MCF 10A (cell line): Measurements from ENCODE around the gene OR4F15. TPM values are rescaled to one million over a fixed set of nuclear protein-coding genes. Genes with fewer than 3 reads are reported as not detected.

ENCODE experiments used
- BruUV-seq: library from RNA; stranded (reverse); fragments of 400-500 nt; replicated peaks from 2 replicates; lab custom pipeline; 2021; lab: Mats Ljungman, UMichigan
- CTCF ChIA-PET: fragments of 300-600 bp; sonication (Branson Sonifier 250); formaldehyde crosslinking; extraction: SDS; loops from one replicate; lab custom pipeline; 2021; ENCODE audit warnings: antibody characterized with exemption, inconsistent platforms; lab: Yijun Ruan, JAX
- POLR2A ChIA-PET: fragments of 300-600, 350-650 bp; sonication (Branson Sonifier 250); formaldehyde crosslinking; extraction: SDS; loops from one replicate; lab custom pipeline; 2020; ENCODE audit warnings: antibody characterized with exemption, inconsistent platforms; lab: Yijun Ruan, JAX
- DNase-seq: peaks from one replicate; pipeline ENCODE4 v3.0.0-alpha.2; 2018; ENCODE audit not compliant: unreplicated experiment
- H3K27ac Mint-ChIP-seq: one replicate; pipeline ENCODE4 v1.8.0; 2022; ENCODE audit warnings: mild to moderate bottlenecking, low read depth, mixed read lengths; ENCODE audit not compliant: unreplicated experiment
- H3K27me3 Mint-ChIP-seq: one replicate; pipeline ENCODE4 v1.8.0; 2022; ENCODE audit warnings: mixed read lengths; ENCODE audit not compliant: insufficient read depth, unreplicated experiment
- H3K36me3 Mint-ChIP-seq: one replicate; pipeline ENCODE4 v1.8.0; 2022; ENCODE audit warnings: mild to moderate bottlenecking, moderate library complexity, mixed read lengths; ENCODE audit not compliant: insufficient read depth, unreplicated experiment
- H3K4me1 Mint-ChIP-seq: one replicate; pipeline ENCODE4 v1.8.0; 2022; ENCODE audit warnings: mixed read lengths; ENCODE audit not compliant: insufficient read depth, unreplicated experiment
- H3K4me3 Mint-ChIP-seq: one replicate; pipeline ENCODE4 v1.8.0; 2022; ENCODE audit warnings: mild to moderate bottlenecking, moderate library complexity, mixed read lengths; ENCODE audit not compliant: unreplicated experiment
- H3K9me3 Mint-ChIP-seq: one replicate; pipeline ENCODE4 v1.8.0; 2022; ENCODE audit warnings: mixed read lengths; ENCODE audit not compliant: unreplicated experiment
- intact Hi-C: fragments of 100-400 bp; cut with micrococcal nuclease; formaldehyde crosslinking; loops from 2 replicates; pipeline ENCODE4 v1.14.1; 2022
- total RNA-seq: library from RNA; stranded (reverse); gene quantifications from 2 replicates; pipeline ENCODE4 v1.2.3, GENCODE V29; 2022
- TF ChIP-seq, protein P1 (sequence below): fragments of 200-600 bp; IDR thresholded peaks from one replicate; pipeline ENCODE4 v1.8.0; 2022; ENCODE audit warnings: antibody characterized with exemption, mild to moderate bottlenecking; ENCODE audit not compliant: unreplicated experiment

The OR4F15 gene
- total RNA-seq, 1 experiment from 2014 or later, result not detected

- H3K4me3 Mint-ChIP-seq, result no peak overlapping the region
- ChIA-PET POLR2A (no interaction called here), CTCF (interaction anchor here (1.1 kb wide), 1 partner anchor 10 kb away, joined by 3 read pairs; no protein-coding TSS in a partner anchor)
- intact Hi-C loops, result no loop called here
- peaks cover 88% of the 10 kb centered on the region for H3K27me3 Mint-ChIP-seq
- DNase-seq, result no peak
- no peak overlapping the region for H3K27ac Mint-ChIP-seq
- no peaks in the 10 kb centered on the region for H3K9me3 Mint-ChIP-seq
- TF ChIP-seq, protein P1, sequence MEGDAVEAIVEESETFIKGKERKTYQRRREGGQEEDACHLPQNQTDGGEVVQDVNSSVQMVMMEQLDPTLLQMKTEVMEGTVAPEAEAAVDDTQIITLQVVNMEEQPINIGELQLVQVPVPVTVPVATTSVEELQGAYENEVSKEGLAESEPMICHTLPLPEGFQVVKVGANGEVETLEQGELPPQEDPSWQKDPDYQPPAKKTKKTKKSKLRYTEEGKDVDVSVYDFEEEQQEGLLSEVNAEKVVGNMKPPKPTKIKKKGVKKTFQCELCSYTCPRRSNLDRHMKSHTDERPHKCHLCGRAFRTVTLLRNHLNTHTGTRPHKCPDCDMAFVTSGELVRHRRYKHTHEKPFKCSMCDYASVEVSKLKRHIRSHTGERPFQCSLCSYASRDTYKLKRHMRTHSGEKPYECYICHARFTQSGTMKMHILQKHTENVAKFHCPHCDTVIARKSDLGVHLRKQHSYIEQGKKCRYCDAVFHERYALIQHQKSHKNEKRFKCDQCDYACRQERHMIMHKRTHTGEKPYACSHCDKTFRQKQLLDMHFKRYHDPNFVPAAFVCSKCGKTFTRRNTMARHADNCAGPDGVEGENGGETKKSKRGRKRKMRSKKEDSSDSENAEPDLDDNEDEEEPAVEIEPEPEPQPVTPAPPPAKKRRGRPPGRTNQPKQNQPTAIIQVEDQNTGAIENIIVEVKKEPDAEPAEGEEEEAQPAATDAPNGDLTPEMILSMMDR, result no peak
- no TSS peak for BruUV-seq
- no peaks in the 10 kb centered on the region for H3K4me1 Mint-ChIP-seq
- H3K36me3 Mint-ChIP-seq, result no peaks in the 10 kb centered on the region
Measured at GRCh38 chr15:101813803-101814534, 2.0 kb downstream of the OR4F15 start.

- no peak for DNase-seq
- CTCF ChIA-PET, result no interaction called here
- intact Hi-C loops, result no loop called here
- Mint-ChIP-seq H3K4me3 (no peak overlapping the region), H3K9me3 (peaks cover 7% of the 10 kb centered on the region), H3K27me3 (peaks cover 76% of the 10 kb centered on the region), H3K27ac (no peak overlapping the region), H3K36me3 (no peaks in the 10 kb centered on the region), H3K4me1 (peaks cover 6% of the 10 kb centered on the region)
- POLR2A ChIA-PET, result no interaction called here
- BruUV-seq, result no TSS peak
- TF ChIP-seq, protein P1, result no peak
Measured at GRCh38 chr15:101820781-101821180, 8.8 kb downstream of the OR4F15 start.

DNA sequence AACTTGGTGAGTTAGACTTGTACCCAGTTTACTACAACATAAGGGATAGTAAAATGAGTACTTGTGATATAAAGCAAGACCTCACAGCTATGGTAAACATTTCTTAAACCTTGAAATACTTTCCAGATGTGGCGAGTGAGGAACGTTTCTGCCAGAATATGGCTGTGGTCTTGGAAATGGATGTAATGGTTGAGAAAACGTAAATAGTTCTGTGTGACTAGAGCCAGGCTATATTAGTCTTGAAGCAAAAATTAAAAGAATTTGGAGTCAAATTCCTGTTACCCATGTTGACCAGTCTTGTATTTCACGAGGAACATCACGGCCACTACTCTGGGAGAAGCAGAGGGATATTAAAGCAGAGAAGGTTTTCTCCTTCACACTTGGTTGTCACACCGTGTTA is 15.3 kb downstream of the OR4F15 start:
- CTCF ChIA-PET, result no interaction called here
- intact Hi-C loops, result no loop called here
- Mint-ChIP-seq H3K4me1 (peaks cover 6% of the 10 kb centered on the region), H3K4me3 (no peak overlapping the region), H3K27me3 (peaks cover 84% of the 10 kb centered on the region), H3K27ac (no peak overlapping the region), H3K36me3 (no peaks in the 10 kb centered on the region), H3K9me3 (peaks cover 7% of the 10 kb centered on the region)
- TF ChIP-seq, protein P1, result no peak
- no TSS peak for BruUV-seq
- no peak for DNase-seq
- POLR2A ChIA-PET, result no interaction called here

DNA sequence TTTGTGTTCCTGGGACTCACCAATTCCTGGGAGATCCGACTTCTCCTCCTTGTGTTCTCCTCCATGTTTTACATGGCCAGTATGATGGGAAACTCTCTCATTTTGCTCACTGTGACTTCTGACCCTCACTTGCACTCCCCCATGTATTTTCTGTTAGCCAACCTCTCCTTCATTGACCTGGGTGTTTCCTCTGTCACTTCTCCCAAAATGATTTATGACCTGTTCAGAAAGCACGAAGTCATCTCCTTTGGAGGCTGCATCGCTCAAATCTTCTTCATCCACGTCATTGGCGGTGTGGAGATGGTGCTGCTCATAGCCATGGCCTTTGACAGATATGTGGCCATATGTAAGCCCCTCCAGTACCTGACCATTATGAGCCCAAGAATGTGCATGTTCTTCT is 16.8 kb downstream of the OR4F15 start:
- Mint-ChIP-seq H3K4me1 (peaks cover 6% of the 10 kb centered on the region), H3K27ac (no peak overlapping the region), H3K36me3 (no peaks in the 10 kb centered on the region), H3K27me3 (peaks cover 86% of the 10 kb centered on the region), H3K9me3 (peaks cover 7% of the 10 kb centered on the region), H3K4me3 (no peak overlapping the region)
- no peak for DNase-seq
- BruUV-seq, result no TSS peak
- ChIA-PET POLR2A (no interaction called here), CTCF (interaction anchor here (0.5 to 0.6 kb wide), 2 partner anchors 26 to 1305 kb away, joined by 3 read pairs; no protein-coding TSS in a partner anchor)
- intact Hi-C loops, result no loop called here
- TF ChIP-seq, protein P1, result no peak
